ENCODE measurements around the gene CEP128. TPM values are rescaled to one million over a fixed set of nuclear protein-coding genes. Genes with fewer than 3 reads are reported as not detected.

CEP128 gene
- polyA plus RNA-seq, 1 experiment, result 1.9 TPM

GRCh38 chr14:80607430-80608190 is 333.9 kb downstream of the CEP128 start:
- H3K36me3 ChIP-seq (ENCODE audit: control insufficient read depth, insufficient read depth, low read length), result no peaks in the 10 kb centered on the region
- TF ChIP-seq CTCF (IDR thresholded peaks at IDR 0.05; ENCODE audit: insufficient read depth, low read depth, low read length), result no peak
- no peaks in the 10 kb centered on the region for H3K27me3 ChIP-seq (ENCODE audit: control insufficient read depth, insufficient read depth, low read length)
- no peak overlapping the region for H3K4me3 ChIP-seq (ENCODE audit: low read depth, low read length)
- no peak for DNase-seq (ENCODE audit: low read depth)
- POLR2A ChIA-PET, result no interaction called here
- CTCF ChIA-PET, result interaction anchor here (0.6 to 1.2 kb wide), 5 partner anchors 9 to 167 kb away, joined by 3 to 4 read pairs (median 3); no protein-coding TSS in a partner anchor

- no peaks in the 10 kb centered on the region for H3K36me3 ChIP-seq (ENCODE audit: control insufficient read depth, insufficient read depth, low read length)
- no peak for TF ChIP-seq CTCF (IDR thresholded peaks at IDR 0.05; ENCODE audit: insufficient read depth, low read depth, low read length)
- DNase-seq (ENCODE audit: low read depth), result no peak
- ChIA-PET POLR2A (no interaction called here), CTCF (interaction anchor here (0.7 kb wide), 1 partner anchor 20 kb away, joined by 3 read pairs; no protein-coding TSS in a partner anchor)
- H3K4me3 ChIP-seq (ENCODE audit: low read depth, low read length), result no peak overlapping the region
- H3K27me3 ChIP-seq (ENCODE audit: control insufficient read depth, insufficient read depth, low read length), result no peaks in the 10 kb centered on the region
These were observed 335.2 kb downstream of the CEP128 start for GRCh38 chr14:80606347-80606772.

- no peaks in the 10 kb centered on the region for H3K36me3 ChIP-seq (ENCODE audit: control insufficient read depth, insufficient read depth, low read length)
- no peak for DNase-seq (ENCODE audit: low read depth)
- CTCF ChIA-PET, result interaction anchor here (1.1 kb wide), 1 partner anchor 25 kb away, joined by 3 read pairs; no protein-coding TSS in a partner anchor
- H3K27me3 ChIP-seq (ENCODE audit: control insufficient read depth, insufficient read depth, low read length), result no peaks in the 10 kb centered on the region
- TF ChIP-seq CTCF (IDR thresholded peaks at IDR 0.05; ENCODE audit: insufficient read depth, low read depth, low read length), result no peak
- no peak overlapping the region for H3K4me3 ChIP-seq (ENCODE audit: low read depth, low read length)
- POLR2A ChIA-PET, result no interaction called here
These were observed 336.0 kb downstream of the CEP128 start for GRCh38 chr14:80605536-80605935.

GRCh38 chr14:80602946-80603345 is 338.6 kb downstream of the CEP128 start:
- ChIA-PET POLR2A (no interaction called here), CTCF (interaction anchor here (1.9 kb wide), 1 partner anchor 17 kb away, joined by 5 read pairs; no protein-coding TSS in a partner anchor)
- TF ChIP-seq CTCF (IDR thresholded peaks at IDR 0.05; ENCODE audit: insufficient read depth, low read depth, low read length), result no peak
- Histone ChIP-seq H3K27me3 (ENCODE audit: control insufficient read depth, insufficient read depth, low read length) (no peaks in the 10 kb centered on the region), H3K4me3 (ENCODE audit: low read depth, low read length) (no peak overlapping the region), H3K36me3 (ENCODE audit: control insufficient read depth, insufficient read depth, low read length) (no peaks in the 10 kb centered on the region)
- no peak for DNase-seq (ENCODE audit: low read depth)

- H3K27me3 ChIP-seq (ENCODE audit: control insufficient read depth, insufficient read depth, low read length), result no peaks in the 10 kb centered on the region
- ChIA-PET POLR2A (interaction anchor here (0.6 kb wide), 1 partner anchor 379 kb away, joined by 4 read pairs; no protein-coding TSS in a partner anchor), CTCF (interaction anchor here (0.6 to 1.6 kb wide), 10 partner anchors 11 to 531 kb away, joined by 3 to 7 read pairs (median 4); no protein-coding TSS in a partner anchor)
- TF ChIP-seq CTCF (IDR thresholded peaks at IDR 0.05; ENCODE audit: insufficient read depth, low read depth, low read length), result peak; percentile 55
- H3K4me3 ChIP-seq (ENCODE audit: low read depth, low read length), result no peak overlapping the region
- no peak for DNase-seq (ENCODE audit: low read depth)
- H3K36me3 ChIP-seq (ENCODE audit: control insufficient read depth, insufficient read depth, low read length), result no peaks in the 10 kb centered on the region
These were observed 354.3 kb downstream of the CEP128 start for GRCh38 chr14:80587096-80587724.

Data from BJ (cell line).